Epidermal melanocyte (primary cell): ENCODE data around the gene TH.
"Not testable (repeated sequence)": the region's sequence is repeated elsewhere in the genome, so short reads cannot be mapped to it uniquely, and the experiment has no call there.

ENCODE experiments used
- DNase-seq: peaks from one replicate; pipeline ENCODE4 v3.0.0; 2011; ENCODE audit warnings: low spot score; ENCODE audit not compliant: insufficient read length

The TH gene

DNA sequence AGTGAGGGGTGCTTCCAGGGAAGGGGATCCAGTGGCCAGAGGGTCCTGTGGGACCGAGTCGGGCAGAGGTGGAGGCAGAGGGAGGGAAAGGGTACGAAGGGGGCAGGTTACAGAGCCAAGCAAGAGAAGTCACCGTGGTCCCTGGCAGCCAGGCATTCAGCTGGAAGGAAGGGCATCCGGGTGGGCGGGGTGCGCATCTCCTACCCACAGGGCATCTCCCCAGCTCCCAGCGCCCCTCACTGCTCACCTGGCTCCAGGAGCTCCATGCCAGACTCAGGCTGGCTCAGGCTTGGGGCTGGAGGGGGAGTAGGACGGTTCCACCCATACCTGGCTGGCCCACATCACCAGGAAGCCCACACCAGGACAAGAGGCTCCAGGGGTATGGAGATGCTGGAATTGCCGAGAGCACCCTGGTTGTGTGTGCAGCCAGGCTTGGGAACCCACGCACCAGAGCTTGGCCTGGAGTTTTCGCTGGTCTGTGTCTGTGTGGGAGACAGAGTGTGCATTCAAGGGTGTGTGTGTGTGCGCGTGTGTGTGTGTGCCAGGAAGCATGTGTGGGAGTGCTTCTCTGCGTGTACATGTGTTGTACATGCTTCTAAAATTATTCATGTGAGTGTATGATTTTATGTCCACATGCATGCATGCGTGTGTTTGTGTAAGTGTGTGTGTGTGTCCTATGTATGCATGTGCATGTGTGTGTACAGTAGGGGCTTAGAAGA lies 6.6 kb upstream of the TH start:
- not testable (repeated sequence) for DNase-seq

GRCh38 chr11:2177076-2177475 lies 5.5 kb upstream of the TH start:
- no peak for DNase-seq

DNA sequence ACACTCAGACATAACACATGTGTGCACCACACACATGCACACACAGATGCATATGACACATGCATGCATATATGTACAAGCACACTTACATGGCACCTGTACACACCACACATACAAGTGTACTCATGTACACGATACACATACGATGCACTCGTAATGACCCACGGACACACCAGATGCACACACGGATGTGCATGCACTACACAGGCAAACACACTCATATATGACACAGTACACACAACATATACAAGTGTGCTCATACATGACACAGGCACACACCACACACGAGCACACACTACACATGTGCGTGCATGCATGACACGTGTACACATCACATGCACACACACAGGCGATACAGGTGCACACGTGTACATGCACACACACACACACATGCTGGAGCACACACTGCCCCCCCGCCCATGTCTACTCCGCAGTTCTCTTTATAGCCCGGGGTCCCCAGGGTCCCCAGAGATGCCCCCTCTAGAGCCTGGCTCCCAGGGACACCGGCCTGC lies 4.8 kb upstream of the TH start:
- no peak for DNase-seq

DNA sequence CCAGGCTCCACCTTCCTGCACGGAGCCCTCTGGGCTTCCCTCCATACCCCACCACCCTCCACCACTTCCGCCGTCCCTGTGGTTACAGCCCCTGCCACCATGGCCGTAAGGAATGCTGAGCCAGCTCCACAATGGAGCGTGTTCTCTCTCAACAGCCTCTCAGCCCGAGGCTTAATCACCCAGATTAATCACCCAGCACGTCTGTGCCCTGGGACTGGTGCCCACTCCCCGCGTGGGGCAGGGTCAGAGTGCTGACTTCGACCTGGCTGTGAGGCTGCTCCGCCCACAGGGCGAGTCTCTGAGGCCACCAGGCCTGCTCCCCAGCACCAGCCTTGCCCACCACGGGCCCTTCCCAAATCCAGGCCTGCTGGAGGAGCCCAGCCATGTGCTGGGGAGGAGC lies 4.0 kb upstream of the TH start:
- DNase-seq, result no peak

GRCh38 chr11:2174361-2174760 lies 2.7 kb upstream of the TH start:
- no peak for DNase-seq

DNA sequence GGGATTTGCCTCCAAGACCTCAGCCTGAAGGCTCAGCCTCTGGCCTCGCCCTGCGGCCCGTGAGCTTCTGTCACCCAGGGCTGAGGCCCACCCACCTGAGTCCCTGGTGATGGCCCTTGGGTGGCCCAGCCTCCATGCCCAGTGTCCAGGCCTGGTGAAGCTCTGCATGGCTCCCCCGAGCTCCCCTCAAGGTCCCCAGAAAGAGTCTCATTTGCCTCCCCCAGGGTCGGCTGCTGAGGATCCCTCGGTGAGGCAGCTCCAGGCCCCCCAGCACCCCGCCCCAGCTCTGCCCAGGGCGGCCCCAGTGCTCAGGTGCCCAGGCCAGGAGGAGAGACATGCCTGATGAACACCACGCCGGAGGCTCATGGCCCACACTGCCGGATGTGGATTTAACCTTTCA lies 2.1 kb upstream of the TH start:
- no peak for DNase-seq

- DNase-seq, result no peak
Observed at GRCh38 chr11:2173150-2173693, 1.6 kb upstream of the TH start.

GRCh38 chr11:2172676-2173075 lies 1.1 kb upstream of the TH start:
- no peak for DNase-seq

GRCh38 chr11:2169626-2170570 lies 1.7 kb downstream of the TH start:
- no peak for DNase-seq

- DNase-seq, result no peak
Observed at GRCh38 chr11:2169005-2169378, 2.6 kb downstream of the TH start.

DNA sequence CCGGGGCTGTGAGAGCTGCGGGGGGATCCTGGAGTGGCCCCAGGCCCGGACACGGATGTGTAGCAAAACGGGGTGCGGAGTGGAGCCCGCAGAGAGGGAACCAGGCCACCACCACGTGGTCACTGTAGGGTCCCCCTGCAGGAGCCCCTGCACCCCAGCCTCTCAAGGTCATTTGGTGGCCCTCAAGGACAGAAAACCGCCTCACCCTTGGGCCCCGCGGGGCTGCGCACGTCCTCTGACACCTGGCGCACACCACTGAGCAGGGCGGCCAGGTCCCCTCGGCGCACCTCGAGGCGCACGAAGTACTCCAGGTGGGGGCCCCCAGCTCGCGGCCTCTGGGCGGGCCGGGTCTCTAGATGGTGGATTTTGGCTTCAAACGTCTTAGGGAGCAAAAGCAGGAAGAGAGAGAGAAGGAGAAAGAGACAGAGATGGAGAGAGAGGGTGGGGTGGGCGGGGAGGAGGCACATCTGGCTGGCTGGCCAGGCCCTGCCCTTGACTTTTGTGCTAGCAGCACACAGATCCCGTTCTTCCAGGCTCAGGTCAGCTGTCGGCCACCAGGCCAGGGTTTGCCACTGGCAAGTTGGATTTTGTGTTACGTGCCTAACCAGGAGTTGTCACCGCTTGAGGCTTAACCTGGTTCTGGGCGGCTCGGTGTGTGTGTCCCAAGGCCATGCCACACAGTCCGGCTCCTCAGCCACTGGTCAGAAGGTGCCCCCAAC lies 3.2 kb downstream of the TH start:
- DNase-seq, result no peak

DNA sequence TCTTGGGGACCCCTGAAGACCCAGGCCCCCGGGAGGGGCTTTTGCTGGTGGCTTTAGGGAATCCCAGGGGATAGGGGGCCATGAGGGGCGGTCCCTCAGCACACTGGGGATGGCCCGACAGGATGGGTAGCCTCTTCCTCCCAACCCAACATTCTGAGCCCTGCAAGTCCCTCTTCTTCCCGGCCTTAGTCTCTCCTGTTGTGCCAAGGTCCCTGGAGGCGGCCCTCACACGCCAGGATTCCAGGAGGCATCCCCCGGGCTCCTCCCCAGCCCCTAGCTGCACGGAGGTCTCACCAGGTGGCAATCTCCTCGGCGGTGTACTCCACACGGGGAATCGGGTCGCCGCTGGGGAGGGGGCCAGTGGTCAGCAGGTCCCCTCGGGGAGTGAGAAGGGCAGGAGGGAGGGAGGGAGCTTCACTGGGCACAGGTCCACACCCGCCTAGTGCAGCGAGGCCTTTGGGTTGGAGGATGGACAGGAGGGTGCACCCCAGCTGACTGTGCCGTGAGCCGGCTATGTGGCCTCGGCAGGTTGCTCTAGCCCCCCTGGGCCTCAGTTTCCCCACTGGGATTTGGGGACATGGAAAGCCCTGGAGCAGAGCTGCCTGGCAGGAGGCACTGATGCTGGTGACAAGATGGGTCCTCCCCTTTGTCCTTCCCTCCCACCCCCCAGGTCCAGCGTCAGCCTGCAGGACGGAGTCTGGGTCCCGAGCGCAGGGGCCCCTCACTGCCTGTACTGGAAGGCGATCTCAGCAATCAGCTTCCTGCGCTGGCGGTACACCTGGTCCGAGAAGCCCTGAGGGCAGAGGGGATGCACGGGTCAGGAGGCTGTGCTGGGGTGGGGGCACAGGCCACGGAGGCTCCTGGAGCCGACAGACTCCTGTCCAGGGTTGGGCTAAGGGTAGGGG lies 4.2 kb downstream of the TH start:
- no peak for DNase-seq

DNA sequence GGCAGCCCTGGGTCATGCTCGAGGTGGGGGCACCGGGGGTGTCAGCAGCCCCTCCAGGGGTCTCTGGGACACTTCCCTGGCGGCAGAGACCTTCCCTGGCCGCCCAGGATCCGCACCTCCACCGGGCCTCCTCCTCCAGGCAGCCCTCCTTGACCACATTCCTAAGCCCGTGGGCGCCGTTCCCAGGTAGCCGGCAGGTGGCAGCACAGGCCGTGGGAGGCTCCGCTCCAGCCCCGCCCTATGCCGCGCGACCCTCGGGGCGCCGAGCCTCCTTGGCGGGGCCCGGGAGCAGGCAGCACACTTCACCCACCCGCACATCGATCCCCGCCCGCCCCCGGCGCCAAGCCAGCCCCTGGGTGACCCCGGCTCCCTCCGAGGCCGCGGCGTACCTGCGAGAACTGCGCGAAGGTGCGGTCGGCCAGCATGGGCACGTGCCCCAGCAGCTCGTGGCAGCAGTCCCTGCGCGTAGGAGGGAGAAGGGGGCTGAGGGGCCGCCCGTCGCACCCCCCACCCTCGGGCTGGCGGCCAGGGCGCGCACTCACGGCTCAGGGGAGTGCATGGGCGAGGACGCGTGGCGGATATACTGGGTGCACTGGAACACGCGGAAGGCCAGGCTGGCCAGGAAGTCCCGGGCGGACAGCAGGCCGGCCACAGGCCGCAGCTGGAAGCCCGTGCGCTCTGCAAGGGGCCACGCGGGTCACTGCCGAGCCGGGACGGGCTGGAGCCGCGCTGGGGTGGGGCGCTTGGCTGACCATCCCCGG lies 5.3 kb downstream of the TH start:
- no peak for DNase-seq

DNA sequence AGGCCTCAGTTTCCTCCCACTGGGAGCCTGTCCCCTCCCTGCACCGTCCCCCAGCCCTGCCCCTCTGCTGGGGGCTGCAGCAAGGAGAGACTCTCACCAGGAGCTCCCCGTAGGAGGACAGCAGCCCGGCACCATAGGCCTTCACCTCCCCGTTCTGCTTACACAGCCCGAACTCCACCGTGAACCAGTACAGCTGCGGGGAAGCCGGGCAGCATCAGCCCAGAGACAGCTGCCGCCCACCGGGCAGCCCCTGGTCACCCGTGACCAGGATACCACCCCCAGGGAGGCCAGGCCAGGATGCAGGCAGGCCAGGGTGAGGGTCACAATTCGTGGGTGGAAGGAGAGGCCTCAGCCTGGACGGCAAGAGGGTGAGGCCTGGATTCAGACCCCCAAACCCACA lies 6.0 kb downstream of the TH start:
- no peak for DNase-seq

DNA sequence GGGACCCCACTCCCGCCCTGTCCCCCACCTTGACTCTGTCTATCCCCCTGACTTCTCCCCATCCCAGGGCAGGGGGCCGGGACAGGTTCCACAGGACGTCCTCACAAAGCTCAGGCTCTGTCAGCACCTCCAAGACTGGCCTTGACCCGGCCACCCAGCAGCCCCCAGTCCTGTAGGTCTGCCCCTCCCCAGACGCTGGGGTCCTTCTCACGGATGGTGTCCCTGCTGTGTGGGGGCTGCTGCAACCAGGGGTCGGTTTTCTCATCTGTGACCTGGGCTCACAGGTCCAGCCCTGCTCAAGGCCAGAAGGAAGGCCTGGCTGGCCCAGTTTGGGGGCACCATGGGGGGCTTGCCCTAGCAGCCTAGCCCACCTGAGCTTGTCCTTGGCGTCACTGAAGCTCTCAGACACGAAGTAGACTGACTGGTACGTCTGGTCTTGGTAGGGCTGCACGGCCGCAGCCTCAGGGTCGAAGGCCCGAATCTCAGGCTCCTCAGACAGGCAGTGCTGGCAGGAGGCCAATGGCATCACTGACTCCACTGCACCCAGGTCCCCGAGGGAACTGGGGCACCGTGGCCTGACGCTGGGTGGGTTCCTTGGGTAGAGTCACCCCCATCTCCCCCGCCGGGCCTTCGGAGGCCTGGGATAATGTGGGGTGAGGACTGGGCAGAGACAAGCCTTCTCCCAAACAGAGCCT lies 6.6 kb downstream of the TH start:
- no peak for DNase-seq

DNA sequence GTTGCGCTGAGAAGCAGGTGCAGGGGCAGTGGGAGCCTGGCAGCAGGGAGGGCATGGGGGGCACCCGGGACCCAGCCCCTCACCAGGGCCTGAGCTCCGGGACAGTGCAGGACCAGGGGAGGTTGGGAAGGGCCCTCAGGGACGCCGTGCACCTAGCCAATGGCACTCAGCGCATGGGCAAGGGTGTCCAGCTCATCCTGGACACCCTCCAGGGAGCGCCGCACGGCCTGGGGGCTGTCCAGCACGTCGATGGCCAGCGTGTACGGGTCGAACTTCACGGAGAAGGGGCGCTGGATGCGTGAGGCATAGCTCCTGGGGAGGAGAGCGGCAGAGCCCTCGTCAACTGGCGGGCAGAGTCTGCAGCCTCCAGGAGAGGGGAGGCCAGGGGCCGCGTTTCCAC lies 7.5 kb downstream of the TH start:
- DNase-seq, result no peak

DNA sequence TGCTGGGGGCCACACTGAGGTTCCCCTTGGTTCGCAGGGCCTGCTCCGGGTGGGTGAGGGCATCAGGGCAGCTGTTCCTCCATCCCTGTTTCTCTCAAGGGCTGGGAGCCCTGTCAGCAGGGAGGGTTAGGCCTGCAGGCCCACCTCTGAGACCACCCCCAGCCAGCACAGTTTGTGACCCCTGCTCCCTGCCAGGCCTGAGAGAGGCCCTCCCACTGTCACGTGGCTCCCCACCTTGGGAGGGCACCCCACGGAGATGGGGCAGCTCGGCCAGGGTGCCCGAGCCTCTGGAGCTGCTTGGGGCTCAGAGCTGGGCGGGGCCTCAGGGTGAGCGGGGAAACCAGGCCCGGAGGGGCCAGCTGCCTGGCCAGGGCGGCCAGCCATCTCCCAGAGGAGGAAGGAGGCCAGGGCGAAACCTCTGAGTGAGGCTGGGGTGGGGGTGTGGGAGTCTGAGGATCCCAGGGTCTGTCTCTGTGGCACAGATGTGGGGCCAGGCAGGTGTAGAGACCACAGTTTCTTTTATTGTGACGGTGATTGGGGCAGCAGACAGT lies 8.1 kb downstream of the TH start:
- DNase-seq, result no peak

DNA sequence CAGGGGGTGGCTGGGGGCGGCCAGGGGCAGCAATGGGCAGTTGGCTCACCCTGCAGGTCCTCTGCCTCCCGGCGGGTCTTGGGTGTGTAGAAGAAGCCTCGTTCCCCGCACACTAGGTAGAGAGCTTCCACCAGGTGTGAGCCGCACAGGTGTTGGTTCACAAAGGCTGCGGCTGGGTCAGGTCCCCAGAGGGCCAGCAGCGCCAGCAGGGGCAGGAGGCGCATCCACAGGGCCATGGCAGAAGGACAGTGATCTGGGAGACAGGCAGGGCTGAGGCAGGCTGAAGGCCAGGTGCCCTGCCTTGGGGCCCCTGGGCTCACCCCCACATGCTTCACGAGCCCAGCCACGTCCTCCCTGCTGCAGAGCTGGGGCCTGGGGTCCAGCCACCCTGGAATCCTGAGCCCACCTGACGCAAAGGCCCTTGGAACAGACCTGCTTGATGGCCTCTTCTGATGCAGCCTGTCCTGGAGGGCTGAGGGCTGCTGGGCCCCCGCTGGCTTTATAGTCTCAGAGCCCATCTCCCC lies 10.8 kb downstream of the TH start, which contains the start of gene INS:
INS (minus strand) TSS at position 474 of the 524 bp plus-strand sequence; CDS start at position 236, 238 bp downstream.
- DNase-seq, result no peak
